Skin of body (tissue), 3 donors: Measurements from ENCODE around the gene CCDC120. TPM values are rescaled to one million over a fixed set of nuclear protein-coding genes. Genes with fewer than 3 reads are reported as not detected.

ENCODE experiments used
- DNase-seq: peaks from one replicate; lab custom pipeline; 2025; lab: John Stamatoyannopoulos, UW
- small RNA-seq: library from RNA; depleted of rRNA; stranded (forward); fragments of <200 nt; gene quantifications from one replicate; pipeline ENCODE3, GENCODE V24; 2014; ENCODE audit warnings: low replicate concordance
- total RNA-seq: library from RNA; depleted of rRNA; stranded (reverse); fragments of >200 nt; gene quantifications from one replicate; pipeline ENCODE4 v1.2.3, GENCODE V29; 2014

The CCDC120 gene
- total RNA-seq, 1 donor from 2014 or later = 3.6 TPM

DNA sequence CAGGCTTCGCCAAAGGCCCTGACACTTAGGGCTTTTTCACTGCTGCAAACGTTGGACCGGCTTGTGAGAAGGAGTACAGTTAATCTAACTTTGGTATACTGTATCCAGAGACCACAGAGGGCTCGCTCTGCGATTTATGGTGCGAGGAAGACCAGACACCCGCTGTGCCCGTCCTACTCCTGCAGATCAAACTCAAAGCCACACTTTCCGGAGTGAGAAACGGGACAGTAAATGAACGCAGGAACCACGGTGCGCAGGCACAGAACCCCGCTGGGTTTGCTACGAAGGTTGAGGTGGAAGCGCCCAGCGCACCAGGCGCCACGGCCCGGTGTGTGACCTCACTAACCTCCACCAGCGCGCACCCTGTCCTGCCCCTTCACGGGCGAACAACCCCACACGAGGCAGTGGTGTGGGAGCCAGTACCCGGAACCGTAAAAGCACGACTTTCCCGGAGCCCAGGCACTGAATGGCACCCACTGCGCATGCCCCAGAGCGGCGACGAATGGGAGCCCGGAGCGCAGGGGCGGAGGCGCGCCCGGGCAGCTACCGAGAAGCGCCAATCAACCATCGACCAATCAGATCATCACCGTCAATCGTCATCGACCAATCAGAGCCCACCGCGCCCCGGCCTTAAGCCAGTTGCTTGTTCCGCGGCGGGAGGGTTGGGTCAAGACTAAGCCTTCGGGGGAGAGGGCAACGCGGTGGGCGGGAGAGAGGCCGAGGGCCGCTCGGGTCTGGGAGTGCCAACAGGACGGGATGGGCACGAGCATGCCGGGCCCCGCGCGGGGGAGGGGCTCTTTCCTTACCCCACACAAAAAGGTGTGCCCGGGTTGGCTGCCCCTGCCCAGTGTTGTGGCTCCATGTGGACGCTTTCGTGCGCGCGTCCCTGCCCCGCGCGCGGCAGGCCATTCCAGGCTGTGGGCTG lies 42.2 kb downstream of the CCDC120 start:
- peak; percentile 84 for DNase-seq

DNA sequence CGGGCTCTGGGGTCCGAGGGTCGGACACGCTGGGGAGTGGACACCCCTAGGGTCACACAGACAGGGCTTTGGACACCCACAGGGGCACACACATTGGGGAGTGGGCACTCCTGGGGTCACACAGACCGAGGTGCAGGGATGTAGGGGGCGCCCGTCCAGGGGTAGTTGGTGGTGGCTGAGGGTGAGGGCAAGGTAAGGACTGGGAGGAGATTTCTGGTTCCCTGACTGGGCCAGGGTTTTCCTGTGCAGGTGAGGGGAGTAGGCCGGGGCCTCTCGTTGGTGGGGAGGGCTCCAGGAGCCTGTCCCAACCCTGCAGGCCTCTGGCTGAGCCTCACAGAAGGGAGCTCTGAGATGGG lies 42.8 kb downstream of the CCDC120 start:
- no peak for DNase-seq

DNA sequence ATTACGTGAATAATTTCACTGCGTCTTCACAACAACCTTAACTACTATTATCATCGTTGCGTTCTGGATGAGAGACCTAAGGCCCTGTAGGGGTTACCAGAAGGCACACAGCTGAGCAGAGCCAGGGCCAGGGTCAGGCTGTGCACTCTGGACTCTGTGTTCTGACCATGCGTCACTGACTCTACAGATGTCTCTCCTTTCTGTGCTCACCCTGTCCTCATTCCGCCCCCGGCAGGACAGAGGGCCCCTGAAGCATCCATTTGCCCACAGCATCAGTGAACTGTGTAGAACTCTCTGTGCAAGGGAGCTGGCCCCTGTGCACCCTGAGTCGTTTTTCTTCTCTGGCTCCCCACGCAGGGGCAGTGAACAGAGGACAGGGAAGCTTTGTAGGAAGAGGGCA lies 43.4 kb downstream of the CCDC120 start:
- no peak for DNase-seq

DNA sequence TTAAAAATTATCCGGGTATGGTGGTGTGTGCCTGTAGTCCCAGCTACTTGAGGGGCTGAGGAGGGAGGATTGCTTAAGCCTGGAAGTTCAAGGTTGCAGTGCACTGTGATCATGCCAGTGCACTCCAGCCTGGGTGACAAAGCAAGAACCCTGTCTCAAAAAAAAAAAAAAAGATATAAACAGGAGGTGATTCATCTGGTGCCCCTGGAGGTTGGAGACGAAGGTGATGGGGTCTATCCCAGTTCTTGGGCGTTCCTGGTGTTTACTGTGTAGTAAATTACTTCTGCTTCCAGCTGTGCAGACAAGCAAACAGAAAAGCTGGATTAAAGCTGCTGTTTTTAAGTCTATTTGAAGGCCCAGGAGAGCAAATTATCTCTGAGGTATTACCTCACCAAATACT lies 44.8 kb downstream of the CCDC120 start:
- no peak for DNase-seq

DNA sequence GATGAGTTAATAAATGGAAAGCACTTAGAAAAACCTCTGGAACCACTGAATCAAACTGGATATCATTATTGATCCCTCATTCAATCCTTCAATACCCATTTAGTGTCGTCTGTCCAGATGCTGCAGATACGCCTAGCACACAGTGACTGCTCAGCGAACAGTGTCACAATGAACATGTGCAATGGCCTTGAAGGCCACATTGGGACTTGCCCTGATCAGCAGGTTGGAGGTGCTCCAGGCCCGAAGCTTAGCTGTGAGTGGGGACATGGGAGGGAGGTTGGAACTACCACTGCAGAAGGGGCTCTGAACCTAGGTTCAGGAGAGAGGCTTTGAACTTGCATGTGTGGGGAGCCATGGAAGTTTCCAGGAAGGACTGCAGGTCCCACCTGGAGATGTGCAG lies 47.5 kb downstream of the CCDC120 start:
- DNase-seq = no peak

DNA sequence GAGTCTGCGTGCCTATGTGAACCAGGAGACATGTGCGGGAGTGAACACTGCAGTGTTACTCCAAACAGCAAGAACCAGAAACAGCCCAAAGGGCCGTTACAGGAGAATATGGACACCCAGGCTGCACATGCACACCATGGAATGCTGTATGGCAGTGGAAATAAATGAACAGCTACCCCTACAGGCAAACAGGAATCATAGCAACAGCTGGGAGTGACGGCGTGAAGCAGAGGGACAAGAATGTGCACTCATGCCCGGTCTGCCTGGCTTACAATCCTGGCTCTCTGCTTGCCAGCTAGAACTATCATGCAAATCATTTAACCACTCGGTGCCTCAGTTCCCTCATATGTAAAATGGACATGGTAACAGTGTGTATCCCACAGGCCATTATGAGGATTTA lies 48.1 kb downstream of the CCDC120 start:
- peak; percentile 41 for DNase-seq

DNA sequence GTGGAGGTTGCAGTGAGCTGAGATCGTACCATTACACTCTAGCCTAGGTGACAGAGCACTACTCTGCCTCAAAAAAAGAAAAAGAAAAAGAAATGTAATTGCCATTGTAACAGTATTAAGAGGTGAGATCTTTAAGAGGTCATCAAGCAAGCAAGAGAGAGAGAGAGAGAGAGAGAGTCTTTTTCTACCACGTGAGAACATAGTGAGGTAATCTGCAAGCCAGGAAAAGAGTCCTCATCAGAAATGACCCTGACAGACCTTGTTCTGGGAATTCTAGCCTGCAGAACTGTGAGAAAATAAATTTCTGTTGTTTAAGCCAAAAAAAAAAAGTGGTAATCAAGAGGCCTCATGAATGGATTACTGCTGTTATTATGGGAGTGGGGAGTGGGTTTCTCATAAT lies 49.8 kb downstream of the CCDC120 start:
- no peak for DNase-seq

DNA sequence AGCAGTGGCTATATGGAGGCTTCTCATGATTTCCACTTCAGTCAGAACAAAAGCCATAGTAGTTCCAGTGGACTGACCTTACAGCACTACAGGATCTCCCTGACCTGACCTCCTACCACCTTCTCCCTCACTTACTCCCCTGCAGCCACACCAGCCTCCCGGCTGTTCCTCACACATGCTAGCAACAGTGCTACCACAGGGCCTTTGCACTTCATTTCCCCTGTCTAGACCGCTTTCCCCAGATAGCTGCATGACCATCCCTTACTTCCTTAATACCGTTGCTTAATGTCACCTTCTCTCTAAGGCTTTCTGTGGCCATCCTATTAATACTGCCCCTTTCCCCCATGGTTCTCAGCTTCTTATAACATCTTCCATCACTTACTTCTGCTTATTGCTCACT lies 51.6 kb downstream of the CCDC120 start:
- no peak for DNase-seq

DNA sequence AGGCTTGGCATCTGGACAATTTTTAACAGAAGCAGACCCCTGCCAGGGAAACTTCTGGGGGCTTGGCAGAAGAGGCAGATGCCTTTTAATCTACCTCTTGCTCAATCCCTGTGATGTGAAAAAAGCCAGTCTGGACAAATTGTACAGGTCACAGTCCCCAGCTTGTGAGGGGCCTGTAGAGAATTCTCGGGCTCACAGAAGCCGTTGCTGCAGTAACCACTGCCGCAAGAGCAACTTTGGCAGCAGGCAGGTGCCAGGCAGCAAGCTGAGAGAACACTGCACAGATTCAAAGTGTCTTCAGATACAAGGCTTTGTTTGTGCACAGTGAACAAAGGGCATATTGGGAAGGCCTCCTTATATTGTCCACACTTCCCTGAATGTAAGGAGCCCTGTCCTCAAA lies 53.0 kb downstream of the CCDC120 start:
- no peak for DNase-seq

DNA sequence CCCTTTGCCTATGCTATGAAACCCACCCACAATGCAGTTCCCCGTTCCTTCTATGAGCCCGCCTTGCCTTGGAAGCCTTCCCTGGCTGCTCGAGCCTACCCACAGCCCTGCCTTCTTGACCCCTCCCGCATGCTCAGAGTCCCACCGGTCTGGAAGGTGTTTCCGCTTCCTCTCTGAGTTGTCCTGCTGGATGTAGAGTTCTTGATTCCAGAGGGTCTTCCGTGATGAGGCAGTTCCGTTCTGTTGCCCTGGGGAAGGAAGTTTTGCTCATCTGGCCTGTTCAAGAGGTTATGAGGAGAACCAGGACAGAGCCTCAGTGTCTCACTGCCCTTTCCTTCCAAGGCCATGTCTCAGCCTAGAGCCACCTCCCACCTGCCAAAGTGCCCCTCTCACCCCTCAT lies 57.3 kb downstream of the CCDC120 start:
- no peak for DNase-seq

DNA sequence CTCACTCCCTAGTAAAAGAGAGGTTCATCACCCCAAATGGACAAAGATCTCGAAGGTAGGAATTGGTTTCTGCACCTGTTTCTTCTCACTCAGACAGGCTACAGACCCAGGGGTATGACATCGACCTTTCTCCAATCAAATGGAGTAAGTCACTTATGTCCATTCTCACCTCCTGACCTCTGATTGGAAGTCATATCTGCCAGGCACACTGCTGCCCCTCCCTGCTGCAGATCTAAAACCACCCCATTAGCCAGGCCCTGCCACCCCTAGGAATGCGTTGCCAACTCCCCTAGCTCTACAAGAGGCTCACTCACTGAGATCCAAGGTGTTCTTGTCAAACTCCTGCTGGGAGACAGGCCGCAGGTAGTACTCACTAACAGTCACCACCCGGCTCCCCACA lies 57.9 kb downstream of the CCDC120 start:
- no peak for DNase-seq

DNA sequence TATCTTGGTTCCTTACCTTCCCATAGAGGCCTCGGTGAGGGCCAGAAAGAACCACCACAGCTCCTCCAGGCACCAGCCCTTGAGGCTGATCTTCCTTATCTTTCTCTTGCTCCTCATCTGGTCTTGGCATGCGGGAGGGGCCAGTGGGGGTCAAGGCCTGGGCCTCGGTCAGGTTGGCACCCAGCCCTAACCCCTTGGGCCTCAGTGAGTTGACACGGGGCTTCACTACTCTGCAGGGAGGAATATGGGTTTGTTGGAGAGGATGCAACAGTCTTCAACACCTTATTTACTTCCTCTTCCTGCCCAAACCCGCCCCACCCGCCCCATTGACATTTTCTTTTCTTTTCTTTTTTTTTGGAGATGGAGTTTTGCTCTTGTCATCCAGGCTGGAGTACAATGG lies 58.8 kb downstream of the CCDC120 start:
- DNase-seq = no peak

Small RNA genes within 50 kb of the gene (small RNA-seq; reads per million reads assigned to genes)
- not detected for gene RNU4-52P

Other genes with a start within 250 kb of the CCDC120 start
- gene ERAS, start 232.5 kb upstream of the CCDC120 start, total RNA-seq = not detected
- 0.30 TPM for gene PCSK1N, start 223.4 kb upstream of the CCDC120 start, total RNA-seq
- 15.0 TPM for gene TIMM17B, start 161.2 kb upstream of the CCDC120 start, total RNA-seq
- gene PQBP1, start 161.1 kb upstream of the CCDC120 start, total RNA-seq = 31.7 TPM
- 7.6 TPM for gene SLC35A2, start 147.4 kb upstream of the CCDC120 start, total RNA-seq
- gene PIM2, start 140.0 kb upstream of the CCDC120 start, total RNA-seq = 5.9 TPM
- gene OTUD5, start 101.4 kb upstream of the CCDC120 start, total RNA-seq = 19.9 TPM
- gene KCND1, start 87.2 kb upstream of the CCDC120 start, total RNA-seq = 2.7 TPM
- 23.7 TPM for gene GRIPAP1, start 56.7 kb upstream of the CCDC120 start, total RNA-seq
- 17.0 TPM for gene TFE3, start 15.6 kb upstream of the CCDC120 start, total RNA-seq
- 1.5 TPM for gene PRAF2, start 15.0 kb downstream of the CCDC120 start, total RNA-seq
- 29.6 TPM for gene WDR45, start 20.9 kb downstream of the CCDC120 start, total RNA-seq
- 15.4 TPM for gene GPKOW, start 64.7 kb downstream of the CCDC120 start, total RNA-seq
- gene MAGIX, start 103.8 kb downstream of the CCDC120 start, total RNA-seq = 1.4 TPM
- gene PLP2, start 112.9 kb downstream of the CCDC120 start, total RNA-seq = 24.7 TPM
- 8.1 TPM for gene PRICKLE3, start 127.4 kb downstream of the CCDC120 start, total RNA-seq
- gene SYP, start 141.2 kb downstream of the CCDC120 start, total RNA-seq = 1.7 TPM
- 0.10 TPM for gene CACNA1F, start 174.3 kb downstream of the CCDC120 start, total RNA-seq
- gene CCDC22, start 176.5 kb downstream of the CCDC120 start, total RNA-seq = 5.6 TPM
- gene FOXP3, start 205.7 kb downstream of the CCDC120 start, total RNA-seq = not detected
- 3.0 TPM for gene PPP1R3F, start 210.8 kb downstream of the CCDC120 start, total RNA-seq
- not detected for gene GAGE10, start 244.6 kb downstream of the CCDC120 start, total RNA-seq